ENCODE results near the gene MUCL3. TPM values are rescaled to one million over a fixed set of nuclear protein-coding genes. Genes with fewer than 3 reads are reported as not detected.
"Not testable (repeated sequence)": the region's sequence is repeated elsewhere in the genome, so short reads cannot be mapped to it uniquely, and the experiment has no call there.

Gene MUCL3
- total RNA-seq, 2 experiments from 2014 or later, result not detected

- no peak overlapping the region for H3K4me3 Mint-ChIP-seq
- H3K4me1 Mint-ChIP-seq (ENCODE audit: low read depth), result peaks cover 15% of the 10 kb centered on the region
- H3K36me3 ChIP-seq (ENCODE audit: insufficient read depth, low read length), result peaks cover 64% of the 10 kb centered on the region
- H3K27ac Mint-ChIP-seq, result no peak overlapping the region
- no peak overlapping the region for H3K27ac ChIP-seq (ENCODE audit: low read depth in 1 of 2, low read length in 2 of 2)
- no peak for DNase-seq
- peaks cover 16% of the 10 kb centered on the region for H3K4me1 ChIP-seq (ENCODE audit: insufficient read depth, low read length)
- no peak overlapping the region for H3K4me3 ChIP-seq (ENCODE audit: low read length)
- H3K9me3 Mint-ChIP-seq, result no peaks in the 10 kb centered on the region
- H3K27me3 ChIP-seq (ENCODE audit: control insufficient read depth in 1 of 2, insufficient read depth in 2 of 2, low read length in 2 of 2), result no peaks in the 10 kb centered on the region
- intact Hi-C loops (cut with DNase I, micrococcal nuclease), result loop anchor here in 1 of 2 experiments (5.0 to 10.0 kb wide), 2 partner anchors 209 to 594 kb away; partner anchors contain the start of gene TRIM39
- H3K27me3 Mint-ChIP-seq, result no peaks in the 10 kb centered on the region
- CTCF ChIA-PET, result interaction anchor here (0.9 kb wide), 1 partner anchor 161 kb away, joined by 3 read pairs; no protein-coding TSS in a partner anchor
- POLR2A ChIA-PET, result no interaction called here
- ATAC-seq (ENCODE audit: poor library complexity), result no peak
- no peaks in the 10 kb centered on the region for H3K9me3 ChIP-seq (ENCODE audit: control insufficient read depth in 1 of 2, insufficient read depth in 1 of 2, low read length in 2 of 2)
- TF ChIP-seq CTCF (IDR thresholded peaks at IDR 0.05), result no peak
- H3K36me3 Mint-ChIP-seq (ENCODE audit: low read depth), result peaks cover 81% of the 10 kb centered on the region
These were observed 22.1 kb upstream of the MUCL3 start for GRCh38 chr6:30918670-30919069.

GRCh38 chr6:30922447-30922852, 18.3 kb upstream of the MUCL3 start:
- Histone ChIP-seq H3K9me3 (ENCODE audit: control insufficient read depth in 1 of 2, insufficient read depth in 1 of 2, low read length in 2 of 2) (no peaks in the 10 kb centered on the region), H3K4me3 (ENCODE audit: low read length) (no peak overlapping the region), H3K27me3 (ENCODE audit: control insufficient read depth in 1 of 2, insufficient read depth in 2 of 2, low read length in 2 of 2) (no peaks in the 10 kb centered on the region), H3K4me1 (ENCODE audit: insufficient read depth, low read length) (no peaks in the 10 kb centered on the region), H3K27ac (ENCODE audit: low read depth in 1 of 2, low read length in 2 of 2) (no peak overlapping the region), H3K36me3 (ENCODE audit: insufficient read depth, low read length) (peaks cover 72% of the 10 kb centered on the region)
- POLR2A ChIA-PET, result no interaction called here
- Mint-ChIP-seq H3K36me3 (ENCODE audit: low read depth) (peaks cover 76% of the 10 kb centered on the region), H3K27me3 (no peaks in the 10 kb centered on the region), H3K4me1 (ENCODE audit: low read depth) (no peaks in the 10 kb centered on the region), H3K27ac (no peak overlapping the region), H3K9me3 (no peaks in the 10 kb centered on the region), H3K4me3 (no peak overlapping the region)
- DNase-seq (no peak), ATAC-seq (ENCODE audit: poor library complexity) (no peak)
- intact Hi-C loops (cut with DNase I, micrococcal nuclease), result no loop called here
- CTCF ChIA-PET, result no interaction called here
- TF ChIP-seq CTCF (IDR thresholded peaks at IDR 0.05), result no peak

- DNase-seq; ATAC-seq (ENCODE audit: poor library complexity); H3K27ac ChIP-seq (ENCODE audit: low read depth in 1 of 2, low read length in 2 of 2); intact Hi-C loops (cut with DNase I, micrococcal nuclease); H3K4me1 Mint-ChIP-seq (ENCODE audit: low read depth); H3K27me3 Mint-ChIP-seq; CTCF ChIA-PET; H3K9me3 ChIP-seq (ENCODE audit: control insufficient read depth in 1 of 2, insufficient read depth in 1 of 2, low read length in 2 of 2); H3K27ac Mint-ChIP-seq; H3K4me3 Mint-ChIP-seq; H3K9me3 Mint-ChIP-seq; H3K4me3 ChIP-seq (ENCODE audit: low read length); H3K4me1 ChIP-seq (ENCODE audit: insufficient read depth, low read length); H3K27me3 ChIP-seq (ENCODE audit: control insufficient read depth in 1 of 2, insufficient read depth in 2 of 2, low read length in 2 of 2): not testable (repeated sequence)
- peaks cover 60% of the 10 kb centered on the region for H3K36me3 Mint-ChIP-seq (ENCODE audit: low read depth)
- POLR2A ChIA-PET, result interaction anchor here (0.7 kb wide), 1 partner anchor 16 kb away, joined by 3 read pairs; the partner anchor contains the start of gene GTF2H4
- peaks cover 59% of the 10 kb centered on the region for H3K36me3 ChIP-seq (ENCODE audit: insufficient read depth, low read length)
These were observed 16.6 kb upstream of the MUCL3 start for GRCh38 chr6:30924040-30924627.

- no peak for ATAC-seq (ENCODE audit: poor library complexity)
- H3K27me3 ChIP-seq (ENCODE audit: control insufficient read depth in 1 of 2, insufficient read depth in 2 of 2, low read length in 2 of 2), result no peaks in the 10 kb centered on the region
- DNase-seq, result no peak
- peaks cover 38% of the 10 kb centered on the region for H3K36me3 ChIP-seq (ENCODE audit: insufficient read depth, low read length)
- TF ChIP-seq CTCF (IDR thresholded peaks at IDR 0.05), result no peak
- peaks cover 3% of the 10 kb centered on the region for H3K9me3 Mint-ChIP-seq
- H3K4me3 ChIP-seq (ENCODE audit: low read length), result no peak overlapping the region
- no peaks in the 10 kb centered on the region for H3K4me1 ChIP-seq (ENCODE audit: insufficient read depth, low read length)
- no peaks in the 10 kb centered on the region for H3K4me1 Mint-ChIP-seq (ENCODE audit: low read depth)
- H3K27ac ChIP-seq (ENCODE audit: low read depth in 1 of 2, low read length in 2 of 2), result no peak overlapping the region
- no peak overlapping the region for H3K27ac Mint-ChIP-seq
- H3K9me3 ChIP-seq (ENCODE audit: control insufficient read depth in 1 of 2, insufficient read depth in 1 of 2, low read length in 2 of 2), result peaks cover 0 to 6% of the 10 kb centered on the region in 2 experiments
- no peak overlapping the region for H3K4me3 Mint-ChIP-seq
- POLR2A ChIA-PET, result no interaction called here
- peaks cover 35% of the 10 kb centered on the region for H3K36me3 Mint-ChIP-seq (ENCODE audit: low read depth)
- H3K27me3 Mint-ChIP-seq, result no peaks in the 10 kb centered on the region
- CTCF ChIA-PET, result no interaction called here
- intact Hi-C loops (cut with DNase I, micrococcal nuclease), result no loop called here
These were observed 14.1 kb upstream of the MUCL3 start for GRCh38 chr6:30926644-30927043.

GRCh38 chr6:30927080-30927479, 13.7 kb upstream of the MUCL3 start:
- POLR2A ChIA-PET; H3K27ac Mint-ChIP-seq; CTCF ChIA-PET; H3K9me3 ChIP-seq (ENCODE audit: control insufficient read depth in 1 of 2, insufficient read depth in 1 of 2, low read length in 2 of 2); H3K4me1 ChIP-seq (ENCODE audit: insufficient read depth, low read length); H3K9me3 Mint-ChIP-seq; H3K27ac ChIP-seq (ENCODE audit: low read depth in 1 of 2, low read length in 2 of 2); H3K27me3 ChIP-seq (ENCODE audit: control insufficient read depth in 1 of 2, insufficient read depth in 2 of 2, low read length in 2 of 2); H3K4me1 Mint-ChIP-seq (ENCODE audit: low read depth); DNase-seq; H3K4me3 ChIP-seq (ENCODE audit: low read length); intact Hi-C loops (cut with DNase I, micrococcal nuclease); ATAC-seq (ENCODE audit: poor library complexity); H3K4me3 Mint-ChIP-seq; H3K27me3 Mint-ChIP-seq: not testable (repeated sequence)
- peaks cover 34% of the 10 kb centered on the region for H3K36me3 ChIP-seq (ENCODE audit: insufficient read depth, low read length)
- peaks cover 32% of the 10 kb centered on the region for H3K36me3 Mint-ChIP-seq (ENCODE audit: low read depth)
